GM10847 (cell line): ENCODE results near the gene MTRFR.

Experiments used
- POLR2A ChIP-seq: IDR thresholded peaks from 2 replicates; pipeline ENCODE4 v1.6.1; 2011; ENCODE audit not compliant: insufficient read length; ENCODE audit errors: extremely low read depth

MTRFR gene

GRCh38 chr12:123243671-123244262 lies 10.5 kb downstream of the MTRFR start:
- TF ChIP-seq POLR2A = no peak

- no peak for TF ChIP-seq POLR2A
Observed at GRCh38 chr12:123245678-123246077, 12.4 kb downstream of the MTRFR start.

- TF ChIP-seq POLR2A = no peak
Observed at GRCh38 chr12:123250471-123251383, 17.5 kb downstream of the MTRFR start.

GRCh38 chr12:123251403-123252076 lies 18.3 kb downstream of the MTRFR start:
- TF ChIP-seq POLR2A = no peak

GRCh38 chr12:123253641-123254459 lies 20.6 kb downstream of the MTRFR start:
- TF ChIP-seq POLR2A = no peak

GRCh38 chr12:123254853-123255446 lies 21.7 kb downstream of the MTRFR start:
- no peak for TF ChIP-seq POLR2A

- no peak for TF ChIP-seq POLR2A
Observed at GRCh38 chr12:123258593-123258992, 25.4 kb downstream of the MTRFR start.

GRCh38 chr12:123260081-123260480 lies 26.8 kb downstream of the MTRFR start:
- TF ChIP-seq POLR2A = no peak

- no peak for TF ChIP-seq POLR2A
Observed at GRCh38 chr12:123261196-123261595, 28.0 kb downstream of the MTRFR start.

- TF ChIP-seq POLR2A = no peak
Observed at GRCh38 chr12:123263196-123263817, 30.1 kb downstream of the MTRFR start.

- no peak for TF ChIP-seq POLR2A
Observed at GRCh38 chr12:123264642-123265041, 31.4 kb downstream of the MTRFR start.

- no peak for TF ChIP-seq POLR2A
Observed at GRCh38 chr12:123265851-123266678, 32.8 kb downstream of the MTRFR start.

- no peak for TF ChIP-seq POLR2A
Observed at GRCh38 chr12:123266679-123267277, 33.5 kb downstream of the MTRFR start.
